ENCODE measurements around the gene UST.
A peak's percentile ranks its signal among the peaks of the same experiment; 100 is the strongest.

DNA sequence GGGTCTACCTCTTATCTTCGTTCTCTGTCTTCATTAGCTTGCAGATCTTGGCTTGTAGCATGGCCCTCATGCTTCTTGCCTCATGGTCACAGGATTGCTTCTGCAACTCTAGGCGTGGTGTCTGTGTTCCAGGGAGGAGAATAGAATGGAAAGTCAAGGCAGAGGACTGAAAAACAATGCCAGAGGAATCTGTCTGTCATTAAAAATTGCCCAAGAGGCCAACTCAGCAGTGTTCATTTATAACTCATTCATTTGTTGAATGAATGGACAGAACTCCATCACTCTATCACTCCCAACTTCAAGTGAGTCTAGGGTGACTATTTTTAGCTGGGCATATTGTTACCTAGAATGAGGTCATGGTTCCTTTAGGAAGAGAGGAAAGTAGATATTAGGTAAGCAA, 179.6 kb downstream of the UST start:
- TF ChIP-seq, protein P1, sequence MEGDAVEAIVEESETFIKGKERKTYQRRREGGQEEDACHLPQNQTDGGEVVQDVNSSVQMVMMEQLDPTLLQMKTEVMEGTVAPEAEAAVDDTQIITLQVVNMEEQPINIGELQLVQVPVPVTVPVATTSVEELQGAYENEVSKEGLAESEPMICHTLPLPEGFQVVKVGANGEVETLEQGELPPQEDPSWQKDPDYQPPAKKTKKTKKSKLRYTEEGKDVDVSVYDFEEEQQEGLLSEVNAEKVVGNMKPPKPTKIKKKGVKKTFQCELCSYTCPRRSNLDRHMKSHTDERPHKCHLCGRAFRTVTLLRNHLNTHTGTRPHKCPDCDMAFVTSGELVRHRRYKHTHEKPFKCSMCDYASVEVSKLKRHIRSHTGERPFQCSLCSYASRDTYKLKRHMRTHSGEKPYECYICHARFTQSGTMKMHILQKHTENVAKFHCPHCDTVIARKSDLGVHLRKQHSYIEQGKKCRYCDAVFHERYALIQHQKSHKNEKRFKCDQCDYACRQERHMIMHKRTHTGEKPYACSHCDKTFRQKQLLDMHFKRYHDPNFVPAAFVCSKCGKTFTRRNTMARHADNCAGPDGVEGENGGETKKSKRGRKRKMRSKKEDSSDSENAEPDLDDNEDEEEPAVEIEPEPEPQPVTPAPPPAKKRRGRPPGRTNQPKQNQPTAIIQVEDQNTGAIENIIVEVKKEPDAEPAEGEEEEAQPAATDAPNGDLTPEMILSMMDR (IDR thresholded peaks at IDR 0.05): no peak
- no peak for TF ChIP-seq POLR2A (IDR thresholded peaks at IDR 0.05)
- peak in 2 of 3 donors; percentile 35 to 57 for TF ChIP-seq POLR2AphosphoS5 (IDR thresholded peaks at IDR 0.05)
- no peak for TF ChIP-seq EP300 (IDR thresholded peaks at IDR 0.05)
